GM21723 (cell line): ENCODE results near the gene ABI3.
"Not testable (repeated sequence)": the region's sequence is repeated elsewhere in the genome, so short reads cannot be mapped to it uniquely, and the experiment has no call there.

ENCODE experiments used
- ATAC-seq: cut with Tn5 transposase; IDR thresholded peaks from one replicate; pipeline ENCODE4 v1.9.1; 2021; ENCODE audit warnings: mild to moderate bottlenecking, moderate library complexity; ENCODE audit not compliant: unreplicated experiment

Gene ABI3

GRCh38 chr17:49210158-49211029 is at the start of gene ABI3, which contains the start of gene GNGT2:
TSS of gene ABI3 (plus strand) at chr17:49210707. CDS start at chr17:49210725, 18 bp downstream.
TSS of gene GNGT2 (minus strand) at chr17:49210574. CDS start at chr17:49207422, 3,152 bp downstream.
- peak; percentile 70 for ATAC-seq

- ATAC-seq = no peak
Measured at GRCh38 chr17:49162866-49163265, 47.6 kb upstream of the ABI3 start.

GRCh38 chr17:49165143-49165542 is 45.4 kb upstream of the ABI3 start:
- ATAC-seq = no peak

- no peak for ATAC-seq
Measured at GRCh38 chr17:49168706-49169105, 41.8 kb upstream of the ABI3 start.

- no peak for ATAC-seq
Measured at GRCh38 chr17:49170216-49170615, 40.3 kb upstream of the ABI3 start.

GRCh38 chr17:49170711-49171110 is 39.8 kb upstream of the ABI3 start:
- ATAC-seq = not testable (repeated sequence)

GRCh38 chr17:49175978-49176377 is 34.5 kb upstream of the ABI3 start:
- not testable (repeated sequence) for ATAC-seq

GRCh38 chr17:49180303-49180702 is 30.2 kb upstream of the ABI3 start:
- no peak for ATAC-seq

- no peak for ATAC-seq
Measured at GRCh38 chr17:49180998-49181635, 29.4 kb upstream of the ABI3 start.

- ATAC-seq = no peak
Measured at GRCh38 chr17:49183341-49183740, 27.2 kb upstream of the ABI3 start.

- no peak for ATAC-seq
Measured at GRCh38 chr17:49183801-49184200, 26.7 kb upstream of the ABI3 start.

GRCh38 chr17:49184522-49184921 is 26.0 kb upstream of the ABI3 start:
- not testable (repeated sequence) for ATAC-seq

GRCh38 chr17:49185381-49185780 is 25.1 kb upstream of the ABI3 start:
- not testable (repeated sequence) for ATAC-seq

GRCh38 chr17:49187301-49187700 is 23.2 kb upstream of the ABI3 start:
- no peak for ATAC-seq

GRCh38 chr17:49190932-49191331 is 19.6 kb upstream of the ABI3 start:
- no peak for ATAC-seq

- ATAC-seq = peak; percentile 5
Measured at GRCh38 chr17:49191409-49191916, 19.0 kb upstream of the ABI3 start.

- ATAC-seq = peak; percentile 48
Measured at GRCh38 chr17:49191917-49192741, 18.4 kb upstream of the ABI3 start.

- no peak for ATAC-seq
Measured at GRCh38 chr17:49193513-49194296, 16.8 kb upstream of the ABI3 start.

GRCh38 chr17:49194297-49194607 is 16.3 kb upstream of the ABI3 start:
- ATAC-seq = no peak

- no peak for ATAC-seq
Measured at GRCh38 chr17:49195751-49196150, 14.8 kb upstream of the ABI3 start.
